GM12878 (cell line): ENCODE results near the gene TMEM198.

Experiments
- CBX5 ChIP-seq: sonication (generic); IDR thresholded peaks from 2 replicates; pipeline ENCODE4 v1.6.1; 2016; ENCODE audit warnings: low read depth, moderate library complexity, mild to moderate bottlenecking, inconsistent platforms
- IKZF1 ChIP-seq: fragments of 450-650 bp; conservative IDR thresholded peaks from 2 replicates; pipeline ENCODE4 v1.6.1; 2017; ENCODE audit warnings: antibody characterized with exemption, mild to moderate bottlenecking
- PML ChIP-seq: IDR thresholded peaks from 2 replicates; pipeline ENCODE4 v1.6.1; 2012; ENCODE audit warnings: low read length, inconsistent platforms
- SUPT20H ChIP-seq: IDR thresholded peaks from 2 replicates; pipeline ENCODE4 v1.6.1; 2011; ENCODE audit warnings: low read depth, mild to moderate bottlenecking, low read length, moderate library complexity, borderline replicate concordance; ENCODE audit not compliant: control insufficient read depth
- TF ChIP-seq, protein P1 (sequence below): fragments of 450-650 bp; IDR thresholded peaks from 2 replicates; pipeline ENCODE4 v1.6.1; 2016; ENCODE audit warnings: mild to moderate bottlenecking, moderate library complexity, borderline replicate concordance
- TF ChIP-seq, protein P2 (sequence below), 3 experiments: IDR thresholded peaks in 2 of 3; conservative IDR thresholded peaks in 1 of 3; 2 replicates each; pipeline ENCODE4 v1.5.1; 2011; ENCODE audit warnings: low read depth in 3 of 3, low read length in 3 of 3, mild to moderate bottlenecking in 3 of 3, control low read depth in 2 of 3, moderate library complexity in 2 of 3, inconsistent platforms in 1 of 3, mixed read lengths in 1 of 3; ENCODE audit not compliant: control insufficient read depth in 2 of 3, insufficient read depth in 1 of 3; ENCODE audit errors: extremely low read depth in 1 of 3
- TF ChIP-seq, protein P3 (sequence below): fragments of 150-350 bp; IDR thresholded peaks from 2 replicates; pipeline ENCODE4 v1.6.1; 2016; ENCODE audit warnings: low read depth, low read length
- TF ChIP-seq, protein P4 (sequence below): fragments of 450-650 bp; formaldehyde crosslinking; IDR thresholded peaks from 2 replicates; pipeline ENCODE4 v1.4.0; 2020; ENCODE audit warnings: mild to moderate bottlenecking, moderate library complexity

DNA sequence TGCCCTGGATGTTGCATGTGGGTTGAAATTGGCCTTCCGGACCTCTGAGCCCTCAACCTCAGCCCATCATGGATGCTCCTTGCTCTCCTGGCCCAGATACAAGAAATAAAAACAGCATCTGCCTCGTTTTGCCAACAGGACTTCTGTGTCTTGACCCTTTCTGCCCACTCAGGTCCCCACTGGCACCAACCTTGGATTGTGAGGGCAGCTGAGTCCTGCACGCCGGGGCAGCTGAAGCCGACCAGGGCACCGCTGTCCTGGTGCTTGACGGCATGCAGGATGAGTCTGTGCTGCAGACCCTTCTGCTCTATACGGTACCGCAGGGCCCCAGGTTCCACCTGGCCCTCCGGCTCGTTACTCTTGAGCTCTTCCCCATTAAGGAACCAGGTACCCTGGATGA, 22.8 kb downstream of the TMEM198 start:
- TF ChIP-seq, protein P1, sequence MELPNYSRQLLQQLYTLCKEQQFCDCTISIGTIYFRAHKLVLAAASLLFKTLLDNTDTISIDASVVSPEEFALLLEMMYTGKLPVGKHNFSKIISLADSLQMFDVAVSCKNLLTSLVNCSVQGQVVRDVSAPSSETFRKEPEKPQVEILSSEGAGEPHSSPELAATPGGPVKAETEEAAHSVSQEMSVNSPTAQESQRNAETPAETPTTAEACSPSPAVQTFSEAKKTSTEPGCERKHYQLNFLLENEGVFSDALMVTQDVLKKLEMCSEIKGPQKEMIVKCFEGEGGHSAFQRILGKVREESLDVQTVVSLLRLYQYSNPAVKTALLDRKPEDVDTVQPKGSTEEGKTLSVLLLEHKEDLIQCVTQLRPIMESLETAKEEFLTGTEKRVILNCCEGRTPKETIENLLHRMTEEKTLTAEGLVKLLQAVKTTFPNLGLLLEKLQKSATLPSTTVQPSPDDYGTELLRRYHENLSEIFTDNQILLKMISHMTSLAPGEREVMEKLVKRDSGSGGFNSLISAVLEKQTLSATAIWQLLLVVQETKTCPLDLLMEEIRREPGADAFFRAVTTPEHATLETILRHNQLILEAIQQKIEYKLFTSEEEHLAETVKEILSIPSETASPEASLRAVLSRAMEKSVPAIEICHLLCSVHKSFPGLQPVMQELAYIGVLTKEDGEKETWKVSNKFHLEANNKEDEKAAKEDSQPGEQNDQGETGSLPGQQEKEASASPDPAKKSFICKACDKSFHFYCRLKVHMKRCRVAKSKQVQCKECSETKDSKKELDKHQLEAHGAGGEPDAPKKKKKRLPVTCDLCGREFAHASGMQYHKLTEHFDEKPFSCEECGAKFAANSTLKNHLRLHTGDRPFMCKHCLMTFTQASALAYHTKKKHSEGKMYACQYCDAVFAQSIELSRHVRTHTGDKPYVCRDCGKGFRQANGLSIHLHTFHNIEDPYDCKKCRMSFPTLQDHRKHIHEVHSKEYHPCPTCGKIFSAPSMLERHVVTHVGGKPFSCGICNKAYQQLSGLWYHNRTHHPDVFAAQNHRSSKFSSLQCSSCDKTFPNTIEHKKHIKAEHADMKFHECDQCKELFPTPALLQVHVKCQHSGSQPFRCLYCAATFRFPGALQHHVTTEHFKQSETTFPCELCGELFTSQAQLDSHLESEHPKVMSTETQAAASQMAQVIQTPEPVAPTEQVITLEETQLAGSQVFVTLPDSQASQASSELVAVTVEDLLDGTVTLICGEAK = no peak
- TF ChIP-seq, protein P2, sequence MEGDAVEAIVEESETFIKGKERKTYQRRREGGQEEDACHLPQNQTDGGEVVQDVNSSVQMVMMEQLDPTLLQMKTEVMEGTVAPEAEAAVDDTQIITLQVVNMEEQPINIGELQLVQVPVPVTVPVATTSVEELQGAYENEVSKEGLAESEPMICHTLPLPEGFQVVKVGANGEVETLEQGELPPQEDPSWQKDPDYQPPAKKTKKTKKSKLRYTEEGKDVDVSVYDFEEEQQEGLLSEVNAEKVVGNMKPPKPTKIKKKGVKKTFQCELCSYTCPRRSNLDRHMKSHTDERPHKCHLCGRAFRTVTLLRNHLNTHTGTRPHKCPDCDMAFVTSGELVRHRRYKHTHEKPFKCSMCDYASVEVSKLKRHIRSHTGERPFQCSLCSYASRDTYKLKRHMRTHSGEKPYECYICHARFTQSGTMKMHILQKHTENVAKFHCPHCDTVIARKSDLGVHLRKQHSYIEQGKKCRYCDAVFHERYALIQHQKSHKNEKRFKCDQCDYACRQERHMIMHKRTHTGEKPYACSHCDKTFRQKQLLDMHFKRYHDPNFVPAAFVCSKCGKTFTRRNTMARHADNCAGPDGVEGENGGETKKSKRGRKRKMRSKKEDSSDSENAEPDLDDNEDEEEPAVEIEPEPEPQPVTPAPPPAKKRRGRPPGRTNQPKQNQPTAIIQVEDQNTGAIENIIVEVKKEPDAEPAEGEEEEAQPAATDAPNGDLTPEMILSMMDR (IDR thresholded peaks at IDR 0.05 in 2 of 3, conservative IDR thresholded peaks at IDR 0.05 in 1 of 3; ENCODE audit: control insufficient read depth in 2 of 3, extremely low read depth in 1 of 3, insufficient read depth in 1 of 3, low read depth in 3 of 3, low read length in 3 of 3) = no peak
- TF ChIP-seq, protein P3, sequence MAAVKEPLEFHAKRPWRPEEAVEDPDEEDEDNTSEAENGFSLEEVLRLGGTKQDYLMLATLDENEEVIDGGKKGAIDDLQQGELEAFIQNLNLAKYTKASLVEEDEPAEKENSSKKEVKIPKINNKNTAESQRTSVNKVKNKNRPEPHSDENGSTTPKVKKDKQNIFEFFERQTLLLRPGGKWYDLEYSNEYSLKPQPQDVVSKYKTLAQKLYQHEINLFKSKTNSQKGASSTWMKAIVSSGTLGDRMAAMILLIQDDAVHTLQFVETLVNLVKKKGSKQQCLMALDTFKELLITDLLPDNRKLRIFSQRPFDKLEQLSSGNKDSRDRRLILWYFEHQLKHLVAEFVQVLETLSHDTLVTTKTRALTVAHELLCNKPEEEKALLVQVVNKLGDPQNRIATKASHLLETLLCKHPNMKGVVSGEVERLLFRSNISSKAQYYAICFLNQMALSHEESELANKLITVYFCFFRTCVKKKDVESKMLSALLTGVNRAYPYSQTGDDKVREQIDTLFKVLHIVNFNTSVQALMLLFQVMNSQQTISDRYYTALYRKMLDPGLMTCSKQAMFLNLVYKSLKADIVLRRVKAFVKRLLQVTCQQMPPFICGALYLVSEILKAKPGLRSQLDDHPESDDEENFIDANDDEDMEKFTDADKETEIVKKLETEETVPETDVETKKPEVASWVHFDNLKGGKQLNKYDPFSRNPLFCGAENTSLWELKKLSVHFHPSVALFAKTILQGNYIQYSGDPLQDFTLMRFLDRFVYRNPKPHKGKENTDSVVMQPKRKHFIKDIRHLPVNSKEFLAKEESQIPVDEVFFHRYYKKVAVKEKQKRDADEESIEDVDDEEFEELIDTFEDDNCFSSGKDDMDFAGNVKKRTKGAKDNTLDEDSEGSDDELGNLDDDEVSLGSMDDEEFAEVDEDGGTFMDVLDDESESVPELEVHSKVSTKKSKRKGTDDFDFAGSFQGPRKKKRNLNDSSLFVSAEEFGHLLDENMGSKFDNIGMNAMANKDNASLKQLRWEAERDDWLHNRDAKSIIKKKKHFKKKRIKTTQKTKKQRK = no peak
- TF ChIP-seq IKZF1 = no peak
- no peak for TF ChIP-seq PML
- TF ChIP-seq, protein P4, sequence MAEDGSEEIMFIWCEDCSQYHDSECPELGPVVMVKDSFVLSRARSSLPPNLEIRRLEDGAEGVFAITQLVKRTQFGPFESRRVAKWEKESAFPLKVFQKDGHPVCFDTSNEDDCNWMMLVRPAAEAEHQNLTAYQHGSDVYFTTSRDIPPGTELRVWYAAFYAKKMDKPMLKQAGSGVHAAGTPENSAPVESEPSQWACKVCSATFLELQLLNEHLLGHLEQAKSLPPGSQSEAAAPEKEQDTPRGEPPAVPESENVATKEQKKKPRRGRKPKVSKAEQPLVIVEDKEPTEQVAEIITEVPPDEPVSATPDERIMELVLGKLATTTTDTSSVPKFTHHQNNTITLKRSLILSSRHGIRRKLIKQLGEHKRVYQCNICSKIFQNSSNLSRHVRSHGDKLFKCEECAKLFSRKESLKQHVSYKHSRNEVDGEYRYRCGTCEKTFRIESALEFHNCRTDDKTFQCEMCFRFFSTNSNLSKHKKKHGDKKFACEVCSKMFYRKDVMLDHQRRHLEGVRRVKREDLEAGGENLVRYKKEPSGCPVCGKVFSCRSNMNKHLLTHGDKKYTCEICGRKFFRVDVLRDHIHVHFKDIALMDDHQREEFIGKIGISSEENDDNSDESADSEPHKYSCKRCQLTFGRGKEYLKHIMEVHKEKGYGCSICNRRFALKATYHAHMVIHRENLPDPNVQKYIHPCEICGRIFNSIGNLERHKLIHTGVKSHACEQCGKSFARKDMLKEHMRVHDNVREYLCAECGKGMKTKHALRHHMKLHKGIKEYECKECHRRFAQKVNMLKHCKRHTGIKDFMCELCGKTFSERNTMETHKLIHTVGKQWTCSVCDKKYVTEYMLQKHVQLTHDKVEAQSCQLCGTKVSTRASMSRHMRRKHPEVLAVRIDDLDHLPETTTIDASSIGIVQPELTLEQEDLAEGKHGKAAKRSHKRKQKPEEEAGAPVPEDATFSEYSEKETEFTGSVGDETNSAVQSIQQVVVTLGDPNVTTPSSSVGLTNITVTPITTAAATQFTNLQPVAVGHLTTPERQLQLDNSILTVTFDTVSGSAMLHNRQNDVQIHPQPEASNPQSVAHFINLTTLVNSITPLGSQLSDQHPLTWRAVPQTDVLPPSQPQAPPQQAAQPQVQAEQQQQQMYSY (CRISPR knock-in tag) = no peak
- no peak for TF ChIP-seq CBX5
- no peak for TF ChIP-seq SUPT20H
